IMR-90 (cell line): ENCODE results near the gene SFXN3. TPM values are rescaled to one million over a fixed set of nuclear protein-coding genes. Genes with fewer than 3 reads are reported as not detected.

Source experiments
- ATAC-seq: fragments of 200-7000 bp; cut with Tn5 transposase; 2 replicates; pipeline ENCODE4 v1.9.1; 2020; ENCODE audit warnings: low read depth, mild to moderate bottlenecking, moderate library complexity
- BruUV-seq: library from RNA; stranded (reverse); fragments of 400-500 nt; replicated peaks from 2 replicates; lab custom pipeline; 2021; lab: Mats Ljungman, UMichigan
- CTCF ChIA-PET: fragments of 300-600 bp; formaldehyde crosslinking; extraction: SDS; loops from one replicate; lab custom pipeline; 2021; ENCODE audit warnings: antibody characterized with exemption; lab: Yijun Ruan, JAX
- POLR2A ChIA-PET: fragments of 300-600 bp; sonication (Branson Sonifier 250); formaldehyde crosslinking; loops from one replicate; lab custom pipeline; 2022; ENCODE audit warnings: antibody characterized with exemption; ENCODE audit not compliant: unreplicated experiment; lab: Charles Lee
- DNase-seq: peaks from one replicate; pipeline ENCODE4 v3.0.0; 2013
- H2AFZ ChIP-seq: replicated peaks from 2 replicates; pipeline ENCODE3; 2013; ENCODE audit warnings: low read length, mild to moderate bottlenecking; ENCODE audit not compliant: poor library complexity
- H2AK5ac ChIP-seq: 2 replicates; pipeline ENCODE4 v1.6.1; 2013; ENCODE audit warnings: low read depth, low read length, inconsistent platforms
- H2AK9ac ChIP-seq: replicated peaks from 2 replicates; pipeline ENCODE3; 2013; ENCODE audit warnings: mild to moderate bottlenecking, low read depth, low read length, moderate library complexity; ENCODE audit not compliant: poor library complexity
- H2BK120ac ChIP-seq: 2 replicates; pipeline ENCODE4 v1.6.1; 2013; ENCODE audit warnings: low read depth, low read length, inconsistent platforms
- H2BK15ac ChIP-seq: 3 replicates; pipeline ENCODE4 v1.6.1; 2013; ENCODE audit warnings: low read depth, low read length, inconsistent platforms
- H2BK20ac ChIP-seq: 2 replicates; pipeline ENCODE4 v1.6.1; 2013; ENCODE audit warnings: low read depth, mild to moderate bottlenecking, inconsistent platforms, low read length, moderate library complexity
- H2BK5ac ChIP-seq: 2 replicates; pipeline ENCODE4 v1.6.1; 2013; ENCODE audit warnings: mild to moderate bottlenecking, low read depth, low read length, inconsistent platforms; ENCODE audit not compliant: poor library complexity, severe bottlenecking
- H3K14ac ChIP-seq: replicated peaks from 2 replicates; pipeline ENCODE4 v1.6.1; 2013; ENCODE audit warnings: low read depth, low read length, inconsistent platforms
- H3K18ac ChIP-seq: 2 replicates; pipeline ENCODE4 v1.6.1; 2013; ENCODE audit warnings: low read depth, low read length, control low read depth
- H3K23ac ChIP-seq: 2 replicates; pipeline ENCODE4 v1.6.1; 2013; ENCODE audit warnings: low read depth, low read length, inconsistent platforms
- H3K27ac ChIP-seq: 2 replicates; pipeline ENCODE4 v1.5.1; 2013; ENCODE audit warnings: mild to moderate bottlenecking, control low read depth, low read length; ENCODE audit not compliant: insufficient read depth
- H3K27me3 ChIP-seq: 2 replicates; pipeline ENCODE4 v1.6.1; 2013; ENCODE audit warnings: low read length; ENCODE audit not compliant: control insufficient read depth, insufficient read depth
- H3K36me3 ChIP-seq: 2 replicates; pipeline ENCODE4 v1.6.1; 2013; ENCODE audit warnings: low read length, mixed read lengths; ENCODE audit not compliant: control insufficient read depth, insufficient read depth
- H3K4ac ChIP-seq: 2 replicates; pipeline ENCODE4 v1.6.1; 2013; ENCODE audit warnings: low read depth, low read length, inconsistent platforms
- H3K4me1 ChIP-seq: 2 replicates; pipeline ENCODE4 v1.6.1; 2013; ENCODE audit warnings: low read length, mixed read lengths; ENCODE audit not compliant: control insufficient read depth, insufficient read depth
- H3K4me2 ChIP-seq: 2 replicates; pipeline ENCODE4 v1.6.1; 2013; ENCODE audit warnings: low read depth, mild to moderate bottlenecking, control low read depth, low read length, moderate library complexity
- H3K4me3 ChIP-seq: 2 replicates; pipeline ENCODE4 v1.5.1; 2013; ENCODE audit warnings: low read depth, mild to moderate bottlenecking, control low read depth, low read length, moderate library complexity; ENCODE audit not compliant: insufficient read depth
- H3K56ac ChIP-seq: 2 replicates; pipeline ENCODE4 v1.6.1; 2013; ENCODE audit warnings: low read length, inconsistent platforms; ENCODE audit not compliant: insufficient read depth; ENCODE audit errors: extremely low read depth
- H3K79me1 ChIP-seq, 2 experiments: 2 replicates each; pipeline ENCODE4 v1.6.1; 2013; ENCODE audit warnings: low read length in 2 of 2, inconsistent platforms in 1 of 2, low read depth in 1 of 2
- H3K9ac ChIP-seq: 2 replicates; pipeline ENCODE4 v1.6.1; 2013; ENCODE audit warnings: low read depth, low read length, control low read depth
- H3K9me1 ChIP-seq: 2 replicates; pipeline ENCODE4 v1.6.1; 2013; ENCODE audit warnings: low read length, inconsistent platforms; ENCODE audit not compliant: insufficient read depth
- H3K9me3 ChIP-seq: 2 replicates; pipeline ENCODE4 v1.6.1; 2013; ENCODE audit warnings: low read length; ENCODE audit not compliant: control insufficient read depth, insufficient read depth
- H4K20me1 ChIP-seq: 2 replicates; pipeline ENCODE4 v1.6.1; 2013; ENCODE audit warnings: low read length, inconsistent platforms; ENCODE audit not compliant: insufficient read depth
- H4K5ac ChIP-seq: 2 replicates; pipeline ENCODE4 v1.6.1; 2013; ENCODE audit warnings: mild to moderate bottlenecking, low read depth, low read length, control low read depth
- H4K8ac ChIP-seq, 2 experiments: 2 replicates each; pipeline ENCODE4 v1.6.1; 2013; ENCODE audit warnings: low read depth in 2 of 2, low read length in 2 of 2, control low read depth in 1 of 2, inconsistent platforms in 1 of 2
- H4K91ac ChIP-seq: 2 replicates; pipeline ENCODE4 v1.6.1; 2013; ENCODE audit warnings: low read depth, low read length, inconsistent platforms; ENCODE audit not compliant: insufficient read depth
- RFX5 ChIP-seq: IDR thresholded peaks from 2 replicates; pipeline ENCODE4 v1.8.0; 2012; ENCODE audit warnings: low read depth, mild to moderate bottlenecking, low read length, moderate library complexity
- WGBS, 2 experiments: methylation state at CpG; one replicate each; pipeline versions ENCODE4 v1.1.5 to v1.1.7; 2013; ENCODE audit warnings: missing lambda C conversion rate in 2 of 2; ENCODE audit not compliant: insufficient read length in 1 of 2; ENCODE audit errors: extremely low coverage in 2 of 2; 5-methylcytosine and 5-hydroxymethylcytosine counted together
- dilution Hi-C: fragments of 300-500 bp; cut with HindIII; formaldehyde crosslinking; loops from one replicate; pipeline ENCODE4 v1.14.3; 2018; ENCODE audit warnings: low sequenced_read_pairs; ENCODE audit not compliant: unreplicated experiment
- in situ Hi-C: fragments of 300-500 bp; cut with MboI; formaldehyde crosslinking; loops from 3 replicates; pipeline ENCODE4 v1.14.3; 2019; ENCODE audit warnings: low sequenced_read_pairs, inconsistent platforms, mixed read lengths
- intact Hi-C: fragments of 100-400 bp; cut with micrococcal nuclease; formaldehyde crosslinking; loops from 2 replicates; pipeline ENCODE4 v1.10.0; 2022
- polyA plus RNA-seq, 3 experiments: library from polyadenylated mRNA; depleted of rRNA; stranded (reverse); fragments of >200 nt; gene quantifications; 2 replicates each; pipeline ENCODE4 v1.2.3, GENCODE V29; 2012; ENCODE audit warnings: low replicate concordance in 1 of 3
- total RNA-seq: library from RNA; depleted of rRNA; stranded (reverse); fragments of >200 nt; gene quantifications from 2 replicates; pipeline ENCODE4 v1.2.3, GENCODE V29; 2012

Gene SFXN3
- total and polyA plus RNA-seq, 2 of the 4 experiments (the other 2 are of a cell fraction): 64.7 to 77.2 TPM

- no peaks in the 10 kb centered on the region for H3K9me3 ChIP-seq
- H3K9me1 ChIP-seq: no peaks in the 10 kb centered on the region
- no peak overlapping the region; the same call in 1 of the 2 replicates for H2AK5ac ChIP-seq
- H2AK9ac ChIP-seq: no peak overlapping the region
- ChIA-PET POLR2A (no interaction called here), CTCF (no interaction called here)
- no peak overlapping the region for H4K5ac ChIP-seq
- no peak for DNase-seq
- H3K4me1 ChIP-seq: no peaks in the 10 kb centered on the region; the same call in 1 of the 2 replicates
- H3K56ac ChIP-seq: no peak overlapping the region; the same call in 1 of the 2 replicates
- no peak overlapping the region for H2BK120ac ChIP-seq
- no peak overlapping the region for H3K4me2 ChIP-seq
- no peak overlapping the region for H2BK5ac ChIP-seq
- dilution Hi-C loops (no loop called here), in situ Hi-C loops (no loop called here), intact Hi-C loops (no loop called here)
- no peak overlapping the region for H2AFZ ChIP-seq
- no peaks in the 10 kb centered on the region for H3K79me1 ChIP-seq
- H3K27me3 ChIP-seq: peaks cover 1% of the 10 kb centered on the region; the same call in 1 of the 2 replicates
- H3K4me3 ChIP-seq: no peak overlapping the region
- H4K91ac ChIP-seq: no peak overlapping the region
- no peak overlapping the region for H3K27ac ChIP-seq
- H4K20me1 ChIP-seq: no peaks in the 10 kb centered on the region
- H3K18ac ChIP-seq: no peak overlapping the region
- H3K14ac ChIP-seq: no peak overlapping the region
- no peak overlapping the region for H3K4ac ChIP-seq
- BruUV-seq: no TSS peak
- WGBS, 2 experiments: 71% methylated on average over 4 of the region's 11 CpGs; no CpG with 5 or more reads in 1 of the 2 experiments
- no peak for ATAC-seq
- H4K8ac ChIP-seq: no peak overlapping the region
- H3K23ac ChIP-seq: no peak overlapping the region
- H3K36me3 ChIP-seq: no peaks in the 10 kb centered on the region
- no peak for TF ChIP-seq RFX5
- no peak overlapping the region for H2BK20ac ChIP-seq
- H3K9ac ChIP-seq: no peak overlapping the region
- H2BK15ac ChIP-seq: no peak overlapping the region
These were observed 9.3 kb upstream of the SFXN3 start for GRCh38 chr10:101021692-101022251.
